Fibroblast of the aortic adventitia (primary cell): ENCODE results near the gene ST3GAL3. TPM values are rescaled to one million over a fixed set of nuclear protein-coding genes. Genes with fewer than 3 reads are reported as not detected.

Source experiments
- DNase-seq: peaks from one replicate; pipeline ENCODE4 v3.0.0-alpha.2; 2010; ENCODE audit warnings: low read depth
- H3K4me3 ChIP-seq: 2 replicates; pipeline ENCODE4 v1.5.1; 2011; ENCODE audit warnings: low read depth, mild to moderate bottlenecking, control low read depth, low read length, moderate library complexity
- CTCF ChIP-seq: IDR thresholded peaks from 2 replicates; pipeline ENCODE4 v1.5.1; 2011; ENCODE audit warnings: mild to moderate bottlenecking, low read length, control low read depth, inconsistent platforms; ENCODE audit not compliant: insufficient read depth
- total RNA-seq: library from RNA; depleted of rRNA; stranded (reverse); fragments of >200 nt; gene quantifications from 2 replicates; pipeline ENCODE4 v1.2.3, GENCODE V29; 2012; ENCODE audit warnings: low replicate concordance

Gene ST3GAL3
- total RNA-seq, 1 donor, result 24.0 TPM

GRCh38 chr1:43764581-43764980 lies 57.2 kb downstream of the ST3GAL3 start:
- no peak overlapping the region for H3K4me3 ChIP-seq
- no peak for DNase-seq
- no peak for TF ChIP-seq CTCF

GRCh38 chr1:43766086-43766784 lies 58.9 kb downstream of the ST3GAL3 start:
- H3K4me3 ChIP-seq, result no peak overlapping the region
- DNase-seq, result no peak
- no peak for TF ChIP-seq CTCF

- no peak for TF ChIP-seq CTCF
- DNase-seq, result no peak
- no peak overlapping the region for H3K4me3 ChIP-seq
Observed at GRCh38 chr1:43766818-43767525, 59.6 kb downstream of the ST3GAL3 start.

GRCh38 chr1:43768168-43768567 lies 60.8 kb downstream of the ST3GAL3 start:
- no peak overlapping the region for H3K4me3 ChIP-seq
- TF ChIP-seq CTCF, result no peak
- DNase-seq, result no peak

GRCh38 chr1:43769350-43769908 lies 62.1 kb downstream of the ST3GAL3 start:
- TF ChIP-seq CTCF, result no peak
- no peak for DNase-seq
- H3K4me3 ChIP-seq, result no peak overlapping the region

- TF ChIP-seq CTCF, result no peak
- no peak overlapping the region for H3K4me3 ChIP-seq
- DNase-seq, result no peak
Observed at GRCh38 chr1:43770111-43770510, 62.8 kb downstream of the ST3GAL3 start.
